Measurements from ENCODE around the gene AK9. TPM values are rescaled to one million over a fixed set of nuclear protein-coding genes. Genes with fewer than 3 reads are reported as not detected.
A peak's percentile ranks its signal among the peaks of the same experiment; 100 is the strongest.
"Not testable (repeated sequence)": the region's sequence is repeated elsewhere in the genome, so short reads cannot be mapped to it uniquely, and the experiment has no call there.

Gene AK9
- total RNA-seq, 1 experiment from 2014 or later, result 2.6 TPM

- ChIA-PET CTCF (interaction anchor here (1.1 to 1.6 kb wide), 2 partner anchors 22 to 444 kb away, joined by 3 to 13 read pairs; no protein-coding TSS in a partner anchor), POLR2A (ENCODE audit: low non-redundant PET) (no interaction called here)
- H3K36me3 ChIP-seq (ENCODE audit: insufficient read depth, low read length, poor library complexity, severe bottlenecking), result no peaks in the 10 kb centered on the region
- no peak overlapping the region for H3K27ac ChIP-seq (ENCODE audit: low read depth, low read length, poor library complexity, severe bottlenecking)
- TF ChIP-seq EZH2 (IDR thresholded peaks at IDR 0.05; ENCODE audit: borderline replicate concordance, low read depth, low read length, poor library complexity, severe bottlenecking) (no peak), CTCF (conservative IDR thresholded peaks at IDR 0.05; ENCODE audit: low read depth, low read length) (peak; percentile 49)
- no peaks in the 10 kb centered on the region for H3K9me3 ChIP-seq (ENCODE audit: low read depth, low read length, poor library complexity, severe bottlenecking)
- DNase-seq (ENCODE audit: low spot score), result peak; percentile 42
- intact Hi-C loops (cut with micrococcal nuclease; ENCODE audit: unreplicated experiment), result no loop called here
- H3K4me3 ChIP-seq (ENCODE audit: low read depth, low read length, poor library complexity, severe bottlenecking), result no peak overlapping the region
- H3K4me1 ChIP-seq (ENCODE audit: insufficient read depth, low read length, poor library complexity, severe bottlenecking), result no peaks in the 10 kb centered on the region
- BruUV-seq (replicated peaks), result no TSS peak
- H3K27me3 ChIP-seq (replicated peaks; ENCODE audit: insufficient read depth, low read depth, low read length, poor library complexity), result no peaks in the 10 kb centered on the region
These were observed 95.0 kb downstream of the AK9 start for GRCh38 chr6:109595998-109596397.

- Histone ChIP-seq H3K27me3 (replicated peaks; ENCODE audit: insufficient read depth, low read depth, low read length, poor library complexity) (no peaks in the 10 kb centered on the region), H3K27ac (ENCODE audit: low read depth, low read length, poor library complexity, severe bottlenecking) (peak overlapping the region; percentile 60), H3K4me3 (ENCODE audit: low read depth, low read length, poor library complexity, severe bottlenecking) (no peak overlapping the region), H3K4me1 (ENCODE audit: insufficient read depth, low read length, poor library complexity, severe bottlenecking) (peaks cover 25% of the 10 kb centered on the region), H3K9me3 (ENCODE audit: low read depth, low read length, poor library complexity, severe bottlenecking) (no peaks in the 10 kb centered on the region), H3K36me3 (ENCODE audit: insufficient read depth, low read length, poor library complexity, severe bottlenecking) (no peaks in the 10 kb centered on the region)
- peak; percentile 95 for DNase-seq (ENCODE audit: low spot score)
- no peak for TF ChIP-seq CTCF (conservative IDR thresholded peaks at IDR 0.05; ENCODE audit: low read depth, low read length)
- TF ChIP-seq EZH2 (IDR thresholded peaks at IDR 0.05; ENCODE audit: borderline replicate concordance, low read depth, low read length, poor library complexity, severe bottlenecking), result no peak
- intact Hi-C loops (cut with micrococcal nuclease; ENCODE audit: unreplicated experiment), result no loop called here
- POLR2A ChIA-PET (ENCODE audit: low non-redundant PET), result no interaction called here
- BruUV-seq (replicated peaks), result no TSS peak
- CTCF ChIA-PET, result no interaction called here
These were observed 110.5 kb downstream of the AK9 start for GRCh38 chr6:109580519-109580918.

- POLR2A ChIA-PET (ENCODE audit: low non-redundant PET), result no interaction called here
- H3K9me3 ChIP-seq (ENCODE audit: low read depth, low read length, poor library complexity, severe bottlenecking), result no peaks in the 10 kb centered on the region
- CTCF ChIA-PET, result no interaction called here
- peak; percentile 41 for DNase-seq (ENCODE audit: low spot score)
- no peak for TF ChIP-seq CTCF (conservative IDR thresholded peaks at IDR 0.05; ENCODE audit: low read depth, low read length)
- no peak for TF ChIP-seq EZH2 (IDR thresholded peaks at IDR 0.05; ENCODE audit: borderline replicate concordance, low read depth, low read length, poor library complexity, severe bottlenecking)
- H3K4me1 ChIP-seq (ENCODE audit: insufficient read depth, low read length, poor library complexity, severe bottlenecking), result peaks cover 25% of the 10 kb centered on the region
- intact Hi-C loops (cut with micrococcal nuclease; ENCODE audit: unreplicated experiment), result no loop called here
- BruUV-seq (replicated peaks), result no TSS peak
- H3K27ac ChIP-seq (ENCODE audit: low read depth, low read length, poor library complexity, severe bottlenecking), result no peak overlapping the region
- H3K27me3 ChIP-seq (replicated peaks; ENCODE audit: insufficient read depth, low read depth, low read length, poor library complexity), result no peaks in the 10 kb centered on the region
- H3K36me3 ChIP-seq (ENCODE audit: insufficient read depth, low read length, poor library complexity, severe bottlenecking), result no peaks in the 10 kb centered on the region
- H3K4me3 ChIP-seq (ENCODE audit: low read depth, low read length, poor library complexity, severe bottlenecking), result no peak overlapping the region
These were observed 111.6 kb downstream of the AK9 start for GRCh38 chr6:109579361-109579760.

- H3K4me3 ChIP-seq (ENCODE audit: low read depth, low read length, poor library complexity, severe bottlenecking); BruUV-seq (replicated peaks); H3K9me3 ChIP-seq (ENCODE audit: low read depth, low read length, poor library complexity, severe bottlenecking); H3K27me3 ChIP-seq (replicated peaks; ENCODE audit: insufficient read depth, low read depth, low read length, poor library complexity); H3K4me1 ChIP-seq (ENCODE audit: insufficient read depth, low read length, poor library complexity, severe bottlenecking); DNase-seq (ENCODE audit: low spot score); CTCF ChIA-PET; intact Hi-C loops (cut with micrococcal nuclease; ENCODE audit: unreplicated experiment); H3K27ac ChIP-seq (ENCODE audit: low read depth, low read length, poor library complexity, severe bottlenecking); POLR2A ChIA-PET (ENCODE audit: low non-redundant PET); H3K36me3 ChIP-seq (ENCODE audit: insufficient read depth, low read length, poor library complexity, severe bottlenecking): not testable (repeated sequence)
These were observed 121.1 kb downstream of the AK9 start for GRCh38 chr6:109569901-109570300.

All from A673 (cell line).